Colonic mucosa (tissue), 4 donors: ENCODE results near the gene STRAP. TPM values are rescaled to one million over a fixed set of nuclear protein-coding genes. Genes with fewer than 3 reads are reported as not detected.

Source experiments
- DNase-seq: peaks from one replicate; pipeline ENCODE4 v3.0.0-alpha.2; 2020
- H3K27ac ChIP-seq: fragments of 200-600 bp; one replicate; pipeline ENCODE4 v1.8.0; 2021
- H3K27me3 ChIP-seq: fragments of 200-600 bp; one replicate; pipeline ENCODE4 v1.8.0; 2021
- H3K36me3 ChIP-seq: fragments of 200-600 bp; one replicate; pipeline ENCODE4 v1.8.0; 2021
- H3K4me1 ChIP-seq: fragments of 200-600 bp; one replicate; pipeline ENCODE4 v1.8.0; 2021; ENCODE audit warnings: mild to moderate bottlenecking
- H3K4me3 ChIP-seq: fragments of 200-600 bp; one replicate; pipeline ENCODE4 v1.8.0; 2021
- H3K9ac ChIP-seq, 2 donors: one replicate each; pipeline ENCODE4 v1.7.0; 2013; ENCODE audit warnings: control low read depth in 2 of 2, low read depth in 2 of 2, low read length in 2 of 2
- H3K9me3 ChIP-seq: fragments of 200-600 bp; one replicate; pipeline ENCODE4 v1.8.0; 2021
- intact Hi-C: fragments of 100-400 bp; cut with DNase I; formaldehyde crosslinking; loops from one replicate; pipeline ENCODE4 v1.14.1; 2022
- total RNA-seq, 2 donors: library from RNA; stranded (reverse); fragmentation: NEBNext Ultra II Directional in 1 of 2; extraction: Animal tissue kit (Norgen Biotek cat#: 25700) in 1 of 2; gene quantifications; one replicate each; pipeline ENCODE4 v1.2.1, GENCODE V29; 2021
- TF ChIP-seq, protein P1 (sequence below): fragments of 200-600 bp; IDR thresholded peaks from one replicate; pipeline ENCODE4 v1.8.0; 2022; ENCODE audit warnings: antibody characterized with exemption, mild to moderate bottlenecking
- donor health status: healthy.
- donor health status: DM: no; HTN: no; CAD: no.
- donor health status: DM: no; HTN: no; CAD: no.

STRAP gene
- total RNA-seq, 2 donors from 2014 or later, result 85.3 to 108 TPM

DNA sequence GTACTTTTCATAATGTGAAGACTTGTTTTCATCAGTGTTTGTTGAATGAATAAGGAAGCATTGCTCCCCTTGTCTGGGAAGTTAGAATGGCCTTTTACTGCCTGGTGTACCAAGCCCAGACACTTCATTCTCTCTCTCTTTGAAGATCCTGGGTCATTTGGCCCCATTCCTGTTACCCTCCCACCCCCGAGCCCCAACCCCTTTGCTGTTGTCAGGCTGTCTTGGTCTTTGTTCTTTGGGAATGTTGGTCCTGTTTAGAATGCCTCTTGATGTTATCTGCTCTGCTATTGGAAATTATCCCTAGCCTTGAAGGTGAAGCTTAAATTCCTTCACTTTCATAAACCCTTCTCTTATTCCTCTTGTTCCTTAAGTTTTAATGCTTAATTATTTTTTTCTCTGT is 42.8 kb downstream of the STRAP start:
- Histone ChIP-seq H3K4me1 (no peaks in the 10 kb centered on the region), H3K9ac (no peak overlapping the region), H3K36me3 (no peaks in the 10 kb centered on the region), H3K27me3 (no peaks in the 10 kb centered on the region), H3K27ac (no peak overlapping the region), H3K4me3 (no peak overlapping the region), H3K9me3 (no peaks in the 10 kb centered on the region)
- intact Hi-C loops, result no loop called here
- TF ChIP-seq, protein P1, sequence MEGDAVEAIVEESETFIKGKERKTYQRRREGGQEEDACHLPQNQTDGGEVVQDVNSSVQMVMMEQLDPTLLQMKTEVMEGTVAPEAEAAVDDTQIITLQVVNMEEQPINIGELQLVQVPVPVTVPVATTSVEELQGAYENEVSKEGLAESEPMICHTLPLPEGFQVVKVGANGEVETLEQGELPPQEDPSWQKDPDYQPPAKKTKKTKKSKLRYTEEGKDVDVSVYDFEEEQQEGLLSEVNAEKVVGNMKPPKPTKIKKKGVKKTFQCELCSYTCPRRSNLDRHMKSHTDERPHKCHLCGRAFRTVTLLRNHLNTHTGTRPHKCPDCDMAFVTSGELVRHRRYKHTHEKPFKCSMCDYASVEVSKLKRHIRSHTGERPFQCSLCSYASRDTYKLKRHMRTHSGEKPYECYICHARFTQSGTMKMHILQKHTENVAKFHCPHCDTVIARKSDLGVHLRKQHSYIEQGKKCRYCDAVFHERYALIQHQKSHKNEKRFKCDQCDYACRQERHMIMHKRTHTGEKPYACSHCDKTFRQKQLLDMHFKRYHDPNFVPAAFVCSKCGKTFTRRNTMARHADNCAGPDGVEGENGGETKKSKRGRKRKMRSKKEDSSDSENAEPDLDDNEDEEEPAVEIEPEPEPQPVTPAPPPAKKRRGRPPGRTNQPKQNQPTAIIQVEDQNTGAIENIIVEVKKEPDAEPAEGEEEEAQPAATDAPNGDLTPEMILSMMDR, result no peak
- no peak for DNase-seq

GRCh38 chr12:15928346-15928745 is 46.2 kb downstream of the STRAP start:
- no peaks in the 10 kb centered on the region for H3K27me3 ChIP-seq
- TF ChIP-seq, protein P1, result no peak
- intact Hi-C loops, result no loop called here
- DNase-seq, result no peak
- no peaks in the 10 kb centered on the region for H3K9me3 ChIP-seq
- H3K9ac ChIP-seq, result no peak overlapping the region
- no peaks in the 10 kb centered on the region for H3K4me1 ChIP-seq
- no peaks in the 10 kb centered on the region for H3K36me3 ChIP-seq
- no peak overlapping the region for H3K4me3 ChIP-seq
- no peak overlapping the region for H3K27ac ChIP-seq

- intact Hi-C loops, result no loop called here
Measured at GRCh38 chr12:15928870-15929571, 46.8 kb downstream of the STRAP start.

DNA sequence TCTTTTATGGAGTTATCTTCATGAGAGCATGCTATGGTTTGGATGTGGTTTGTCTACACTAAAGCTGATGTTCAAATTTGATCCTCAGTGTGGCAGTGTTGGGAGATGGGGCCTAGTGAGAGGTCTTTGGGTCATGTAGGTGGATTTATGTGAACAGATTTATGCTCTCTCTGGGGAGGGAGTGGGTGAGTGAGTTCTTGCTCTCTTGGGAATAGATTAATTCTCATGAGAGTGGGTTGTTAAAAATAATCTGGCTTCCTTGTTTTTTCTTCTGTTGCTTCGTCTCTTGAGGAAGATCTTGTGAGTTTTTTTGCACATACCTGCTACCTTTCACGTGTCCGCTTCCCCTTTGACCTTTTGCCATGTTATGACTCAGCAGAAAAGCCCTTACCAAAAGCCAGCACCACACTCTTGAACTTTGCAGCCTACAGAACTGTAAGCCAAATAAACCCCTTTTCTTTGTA is 49.4 kb downstream of the STRAP start:
- intact Hi-C loops, result no loop called here
- no peaks in the 10 kb centered on the region for H3K27me3 ChIP-seq

More at GRCh38 chr12:15928870-15929571, 46.8 kb downstream of the STRAP start:
- DNase-seq, result no peak
- no peaks in the 10 kb centered on the region for H3K4me1 ChIP-seq
- no peak overlapping the region for H3K4me3 ChIP-seq
- no peaks in the 10 kb centered on the region for H3K9me3 ChIP-seq
- no peak overlapping the region for H3K9ac ChIP-seq
- TF ChIP-seq, protein P1, result no peak
- no peak overlapping the region for H3K27ac ChIP-seq
- no peaks in the 10 kb centered on the region for H3K36me3 ChIP-seq
- no peaks in the 10 kb centered on the region for H3K27me3 ChIP-seq

DNA sequence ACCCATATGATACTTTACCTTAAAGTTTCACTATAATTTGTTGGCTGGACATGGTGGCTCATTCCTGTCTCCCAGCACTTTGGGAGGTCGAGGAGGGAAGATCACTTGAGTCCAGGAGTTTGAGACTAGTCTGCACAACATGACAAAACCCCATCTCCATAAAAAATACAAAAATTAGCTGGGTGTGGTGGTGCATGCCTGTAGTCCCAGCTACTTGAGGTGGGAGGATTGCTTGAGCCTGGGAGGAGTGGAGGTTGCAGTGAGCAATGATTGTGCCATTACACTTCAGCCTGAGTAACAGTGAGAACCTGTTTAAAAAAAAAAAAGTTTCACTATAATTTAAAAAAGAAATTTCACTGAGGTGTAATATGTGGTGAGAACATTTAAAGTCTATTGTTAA is 50.1 kb downstream of the STRAP start:
- DNase-seq, result no peak
- no peaks in the 10 kb centered on the region for H3K27me3 ChIP-seq
- no peaks in the 10 kb centered on the region for H3K36me3 ChIP-seq
- H3K27ac ChIP-seq, result no peak overlapping the region
- no peaks in the 10 kb centered on the region for H3K4me1 ChIP-seq
- no peaks in the 10 kb centered on the region for H3K9me3 ChIP-seq
- H3K4me3 ChIP-seq, result no peak overlapping the region
- intact Hi-C loops, result no loop called here
- no peak overlapping the region for H3K9ac ChIP-seq
- TF ChIP-seq, protein P1, result no peak

More for the DNA sequence above, 49.4 kb downstream of the STRAP start:
- Histone ChIP-seq H3K4me3 (no peak overlapping the region), H3K36me3 (no peaks in the 10 kb centered on the region), H3K9me3 (no peaks in the 10 kb centered on the region), H3K4me1 (no peaks in the 10 kb centered on the region), H3K27ac (no peak overlapping the region), H3K9ac (no peak overlapping the region)
- DNase-seq, result no peak
- TF ChIP-seq, protein P1, result no peak
